ENCODE data around the gene CDC14A.

DNA sequence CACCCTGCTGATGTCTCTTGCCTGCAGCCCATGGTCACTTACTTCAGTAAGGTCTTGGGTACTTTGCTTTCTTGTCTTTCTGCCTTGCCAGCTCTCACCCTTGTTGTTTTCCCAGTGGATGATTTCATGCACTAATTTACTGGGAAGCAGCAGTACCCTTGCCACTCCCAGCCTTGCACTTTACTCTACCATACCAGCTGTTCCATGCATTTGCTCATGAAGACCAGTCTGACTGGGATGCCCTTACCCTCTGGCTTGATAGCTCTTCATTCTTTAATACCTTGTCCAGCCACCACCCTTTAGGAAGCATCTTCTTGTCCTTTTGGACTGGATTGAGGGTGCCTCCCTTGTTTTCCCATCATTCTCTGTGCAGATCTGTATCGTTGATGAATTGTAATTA lies 28.3 kb downstream of the CDC14A start:
- TF ChIP-seq ZBTB7A (IDR thresholded peaks at IDR 0.05; ENCODE audit: low read depth) (no peak), RAD21 (IDR thresholded peaks at IDR 0.05; ENCODE audit: low read depth) (no peak), EP300 (IDR thresholded peaks at IDR 0.05; ENCODE audit: borderline replicate concordance) (no peak)
